Pulmonary artery endothelial cell (primary cell): ENCODE measurements around the gene TOMM40. TPM values are rescaled to one million over a fixed set of nuclear protein-coding genes. Genes with fewer than 3 reads are reported as not detected.
"Not testable (repeated sequence)": the region's sequence is repeated elsewhere in the genome, so short reads cannot be mapped to it uniquely, and the experiment has no call there.

Source experiments
- DNase-seq: peaks from one replicate; pipeline ENCODE4 v3.0.0-alpha.2; 2011; ENCODE audit warnings: low read depth, low spot score
- total RNA-seq: library from RNA; depleted of rRNA; stranded (reverse); fragments of >200 nt; gene quantifications from 2 replicates; pipeline ENCODE4 v1.2.3, GENCODE V29; 2014

TOMM40 gene
- total RNA-seq, 1 donor from 2014 or later = 78.6 TPM

GRCh38 chr19:44926245-44927077 is 35.4 kb downstream of the TOMM40 start:
- not testable (repeated sequence) for DNase-seq

- DNase-seq = no peak
Observed at GRCh38 chr19:44927746-44928145, 36.7 kb downstream of the TOMM40 start.

GRCh38 chr19:44930088-44930487 is 39.0 kb downstream of the TOMM40 start:
- DNase-seq = no peak

- no peak for DNase-seq
Observed at GRCh38 chr19:44931541-44931940, 40.5 kb downstream of the TOMM40 start.

- DNase-seq = no peak
Observed at GRCh38 chr19:44939668-44940067, 48.6 kb downstream of the TOMM40 start.

GRCh38 chr19:44942067-44942571 is 51.1 kb downstream of the TOMM40 start, which contains the start of gene APOC4:
TSS of gene APOC4 (plus strand) at chr19:44942237. CDS start at chr19:44942278, 41 bp downstream.
- DNase-seq = no peak

GRCh38 chr19:44943801-44944249 is 52.8 kb downstream of the TOMM40 start:
- no peak for DNase-seq

GRCh38 chr19:44947041-44947581 is 56.1 kb downstream of the TOMM40 start:
- no peak for DNase-seq

- no peak for DNase-seq
Observed at GRCh38 chr19:44948237-44948636, 57.2 kb downstream of the TOMM40 start.

- no peak for DNase-seq
Observed at GRCh38 chr19:44948763-44949374, 57.8 kb downstream of the TOMM40 start.

GRCh38 chr19:44949550-44949949 is 58.5 kb downstream of the TOMM40 start:
- DNase-seq = no peak

GRCh38 chr19:44951179-44952159 is 60.4 kb downstream of the TOMM40 start:
- DNase-seq = peak; percentile 51

Other genes starting within 250 kb of the TOMM40 start
- gene PVR, start 247.3 kb upstream of the TOMM40 start, total RNA-seq = 187 and 206 TPM in 2 replicates
- gene CEACAM19, start 219.8 kb upstream of the TOMM40 start, total RNA-seq = 1.5 and 2.0 TPM in 2 replicates
- not detected in 2 replicates for gene CEACAM16, start 192.1 kb upstream of the TOMM40 start, total RNA-seq
- gene BCL3, start 142.5 kb upstream of the TOMM40 start, total RNA-seq = 2.5 and 4.5 TPM in 2 replicates
- 0.07 and 0.13 TPM in 2 replicates for gene CBLC, start 113.4 kb upstream of the TOMM40 start, total RNA-seq
- 8.0 and 22.4 TPM in 2 replicates for gene BCAM, start 82.2 kb upstream of the TOMM40 start, total RNA-seq
- 101 and 112 TPM in 2 replicates for gene NECTIN2, start 45.0 kb upstream of the TOMM40 start, total RNA-seq
- gene APOE, start 14.5 kb downstream of the TOMM40 start, total RNA-seq = 0.53 and 1.7 TPM in 2 replicates
- 1.2 and 1.8 TPM in 2 replicates for gene APOC1, start 23.4 kb downstream of the TOMM40 start, total RNA-seq
- not detected in 2 replicates for gene APOC4, start 51.0 kb downstream of the TOMM40 start, total RNA-seq
- not detected in 2 replicates for gene APOC2, start 54.8 kb downstream of the TOMM40 start, total RNA-seq
- gene CLPTM1, start 64.1 kb downstream of the TOMM40 start, total RNA-seq = 24.9 and 35.3 TPM in 2 replicates
- 10.7 and 12.1 TPM in 2 replicates for gene RELB, start 110.2 kb downstream of the TOMM40 start, total RNA-seq
- gene CLASRP, start 147.8 kb downstream of the TOMM40 start, total RNA-seq = 11.0 and 13.3 TPM in 2 replicates
- 0.14 and 0.26 TPM in 2 replicates for gene ZNF296, start 185.2 kb downstream of the TOMM40 start, total RNA-seq
- 18.8 and 26.3 TPM in 2 replicates for gene GEMIN7, start 188.0 kb downstream of the TOMM40 start, total RNA-seq
- gene PPP1R37, start 201.9 kb downstream of the TOMM40 start, total RNA-seq = 23.2 and 25.4 TPM in 2 replicates